ENCODE data around the gene MAPK10.

Gene MAPK10

DNA sequence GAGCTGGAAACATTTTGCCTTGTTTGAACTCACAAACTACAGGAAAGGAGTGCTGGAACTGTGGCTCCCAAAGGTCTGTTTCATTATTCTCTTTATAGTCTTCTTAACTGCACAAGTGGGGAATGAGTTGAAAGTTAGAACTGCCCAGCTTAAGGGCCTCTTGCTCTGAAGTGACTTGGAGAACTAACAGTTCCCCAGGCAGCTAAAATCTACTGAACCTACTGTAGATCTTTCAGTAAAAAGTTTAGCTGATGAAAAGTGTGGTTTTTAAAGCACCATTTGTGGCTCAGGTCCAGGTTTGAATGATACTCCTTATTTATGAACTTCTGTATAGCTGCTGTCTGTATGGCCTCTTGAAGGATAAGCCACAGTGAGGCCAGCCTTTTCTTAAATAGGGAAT, 353.8 kb downstream of the MAPK10 start:
- Histone ChIP-seq H3K36me3 (ENCODE audit: control insufficient read depth in 2 of 2, insufficient read depth in 1 of 2, low read length in 2 of 2) (no peaks in the 10 kb centered on the region), H3K4me3 (ENCODE audit: low read depth, low read length) (no peak overlapping the region), H3K9me3 (ENCODE audit: control insufficient read depth, insufficient read depth, low read depth, low read length) (no peaks in the 10 kb centered on the region), H3K4me1 (ENCODE audit: control insufficient read depth, insufficient read depth, low read length) (no peaks in the 10 kb centered on the region), H3K27ac (ENCODE audit: extremely low read depth, low read depth, low read length) (no peak overlapping the region)
- ChIA-PET CTCF (no interaction called here), POLR2A (no interaction called here)
- no peak for TF ChIP-seq ZNF354C (tag by site-specific recombination; IDR thresholded peaks at IDR 0.05; ENCODE audit: borderline replicate concordance, low read depth)
- TF ChIP-seq, protein P1, sequence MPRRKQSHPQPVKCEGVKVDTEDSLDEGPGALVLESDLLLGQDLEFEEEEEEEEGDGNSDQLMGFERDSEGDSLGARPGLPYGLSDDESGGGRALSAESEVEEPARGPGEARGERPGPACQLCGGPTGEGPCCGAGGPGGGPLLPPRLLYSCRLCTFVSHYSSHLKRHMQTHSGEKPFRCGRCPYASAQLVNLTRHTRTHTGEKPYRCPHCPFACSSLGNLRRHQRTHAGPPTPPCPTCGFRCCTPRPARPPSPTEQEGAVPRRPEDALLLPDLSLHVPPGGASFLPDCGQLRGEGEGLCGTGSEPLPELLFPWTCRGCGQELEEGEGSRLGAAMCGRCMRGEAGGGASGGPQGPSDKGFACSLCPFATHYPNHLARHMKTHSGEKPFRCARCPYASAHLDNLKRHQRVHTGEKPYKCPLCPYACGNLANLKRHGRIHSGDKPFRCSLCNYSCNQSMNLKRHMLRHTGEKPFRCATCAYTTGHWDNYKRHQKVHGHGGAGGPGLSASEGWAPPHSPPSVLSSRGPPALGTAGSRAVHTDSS (tag by site-specific recombination; IDR thresholded peaks at IDR 0.05), result no peak
- TF ChIP-seq, protein P2, sequence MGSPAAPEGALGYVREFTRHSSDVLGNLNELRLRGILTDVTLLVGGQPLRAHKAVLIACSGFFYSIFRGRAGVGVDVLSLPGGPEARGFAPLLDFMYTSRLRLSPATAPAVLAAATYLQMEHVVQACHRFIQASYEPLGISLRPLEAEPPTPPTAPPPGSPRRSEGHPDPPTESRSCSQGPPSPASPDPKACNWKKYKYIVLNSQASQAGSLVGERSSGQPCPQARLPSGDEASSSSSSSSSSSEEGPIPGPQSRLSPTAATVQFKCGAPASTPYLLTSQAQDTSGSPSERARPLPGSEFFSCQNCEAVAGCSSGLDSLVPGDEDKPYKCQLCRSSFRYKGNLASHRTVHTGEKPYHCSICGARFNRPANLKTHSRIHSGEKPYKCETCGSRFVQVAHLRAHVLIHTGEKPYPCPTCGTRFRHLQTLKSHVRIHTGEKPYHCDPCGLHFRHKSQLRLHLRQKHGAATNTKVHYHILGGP (tag by site-specific recombination; IDR thresholded peaks at IDR 0.05), result no peak
- TF ChIP-seq MZF1 (tag by site-specific recombination; IDR thresholded peaks at IDR 0.05; ENCODE audit: borderline replicate concordance), result no peak
- TF ChIP-seq ZNF558 (tag by site-specific recombination; IDR thresholded peaks at IDR 0.05), result no peak
- no peak for TF ChIP-seq ZNF707 (tag by site-specific recombination; IDR thresholded peaks at IDR 0.05)
- no peak for TF ChIP-seq ZNF10 (tag by site-specific recombination; IDR thresholded peaks at IDR 0.05)

DNA sequence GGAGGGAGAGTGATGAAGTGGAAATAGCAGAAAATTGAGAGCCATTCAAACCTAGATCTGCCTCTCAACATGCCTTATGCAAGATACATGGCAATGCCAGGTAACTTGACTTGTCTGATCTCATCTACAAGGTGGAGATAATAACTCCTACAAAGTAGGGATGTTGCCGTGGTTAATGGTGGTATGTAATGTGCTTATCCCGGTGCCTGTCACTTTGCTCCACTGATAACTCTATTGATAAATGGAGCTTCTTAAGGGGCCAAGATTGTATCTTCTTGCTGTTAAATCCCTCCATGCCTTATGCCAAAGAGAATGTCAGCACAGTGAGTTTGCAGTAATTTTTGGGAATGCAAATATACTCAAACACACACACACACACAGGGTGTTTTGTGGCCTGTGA, 355.8 kb downstream of the MAPK10 start:
- no peaks in the 10 kb centered on the region for H3K4me1 ChIP-seq (ENCODE audit: control insufficient read depth, insufficient read depth, low read length)
- no peaks in the 10 kb centered on the region for H3K9me3 ChIP-seq (ENCODE audit: control insufficient read depth, insufficient read depth, low read depth, low read length)
- H3K36me3 ChIP-seq (ENCODE audit: control insufficient read depth in 2 of 2, insufficient read depth in 1 of 2, low read length in 2 of 2), result no peaks in the 10 kb centered on the region
- TF ChIP-seq ZXDB (tag by site-specific recombination; IDR thresholded peaks at IDR 0.05) (no peak), GLI2 (tag by site-specific recombination; IDR thresholded peaks at IDR 0.05; ENCODE audit: borderline replicate concordance, low read depth) (no peak), ZNF768 (tag by site-specific recombination; IDR thresholded peaks at IDR 0.05) (no peak), GLI4 (tag by site-specific recombination; IDR thresholded peaks at IDR 0.05) (no peak), ZFP37 (tag by site-specific recombination; IDR thresholded peaks at IDR 0.05) (no peak)
- TF ChIP-seq, protein P3, sequence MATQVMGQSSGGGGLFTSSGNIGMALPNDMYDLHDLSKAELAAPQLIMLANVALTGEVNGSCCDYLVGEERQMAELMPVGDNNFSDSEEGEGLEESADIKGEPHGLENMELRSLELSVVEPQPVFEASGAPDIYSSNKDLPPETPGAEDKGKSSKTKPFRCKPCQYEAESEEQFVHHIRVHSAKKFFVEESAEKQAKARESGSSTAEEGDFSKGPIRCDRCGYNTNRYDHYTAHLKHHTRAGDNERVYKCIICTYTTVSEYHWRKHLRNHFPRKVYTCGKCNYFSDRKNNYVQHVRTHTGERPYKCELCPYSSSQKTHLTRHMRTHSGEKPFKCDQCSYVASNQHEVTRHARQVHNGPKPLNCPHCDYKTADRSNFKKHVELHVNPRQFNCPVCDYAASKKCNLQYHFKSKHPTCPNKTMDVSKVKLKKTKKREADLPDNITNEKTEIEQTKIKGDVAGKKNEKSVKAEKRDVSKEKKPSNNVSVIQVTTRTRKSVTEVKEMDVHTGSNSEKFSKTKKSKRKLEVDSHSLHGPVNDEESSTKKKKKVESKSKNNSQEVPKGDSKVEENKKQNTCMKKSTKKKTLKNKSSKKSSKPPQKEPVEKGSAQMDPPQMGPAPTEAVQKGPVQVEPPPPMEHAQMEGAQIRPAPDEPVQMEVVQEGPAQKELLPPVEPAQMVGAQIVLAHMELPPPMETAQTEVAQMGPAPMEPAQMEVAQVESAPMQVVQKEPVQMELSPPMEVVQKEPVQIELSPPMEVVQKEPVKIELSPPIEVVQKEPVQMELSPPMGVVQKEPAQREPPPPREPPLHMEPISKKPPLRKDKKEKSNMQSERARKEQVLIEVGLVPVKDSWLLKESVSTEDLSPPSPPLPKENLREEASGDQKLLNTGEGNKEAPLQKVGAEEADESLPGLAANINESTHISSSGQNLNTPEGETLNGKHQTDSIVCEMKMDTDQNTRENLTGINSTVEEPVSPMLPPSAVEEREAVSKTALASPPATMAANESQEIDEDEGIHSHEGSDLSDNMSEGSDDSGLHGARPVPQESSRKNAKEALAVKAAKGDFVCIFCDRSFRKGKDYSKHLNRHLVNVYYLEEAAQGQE (tag by site-specific recombination; IDR thresholded peaks at IDR 0.05), result no peak
- POLR2A ChIA-PET, result no interaction called here
- no peak overlapping the region for H3K4me3 ChIP-seq (ENCODE audit: low read depth, low read length)
- CTCF ChIA-PET, result no interaction called here
- no peak overlapping the region for H3K27ac ChIP-seq (ENCODE audit: extremely low read depth, low read depth, low read length)

DNA sequence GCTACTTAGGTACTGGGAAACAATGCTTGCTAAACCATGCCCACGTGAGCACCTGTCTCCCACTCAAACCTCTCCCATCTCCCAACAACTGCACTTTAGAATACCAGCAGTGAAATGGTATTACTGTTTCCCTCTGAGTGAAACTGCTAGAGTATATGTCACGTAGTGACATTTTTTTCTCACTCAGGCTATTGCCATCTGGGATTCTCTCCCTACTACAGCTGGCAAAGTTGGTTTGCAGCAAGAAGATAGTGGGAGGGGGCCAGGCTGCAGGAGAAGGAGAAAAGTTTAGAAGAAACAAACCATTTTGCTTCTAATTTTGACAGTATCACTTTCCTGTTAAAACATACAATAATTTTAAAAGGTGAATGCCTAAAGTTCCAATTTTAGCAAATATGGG, 358.3 kb downstream of the MAPK10 start:
- no peaks in the 10 kb centered on the region for H3K9me3 ChIP-seq (ENCODE audit: control insufficient read depth, insufficient read depth, low read depth, low read length)
- no peak overlapping the region for H3K27ac ChIP-seq (ENCODE audit: extremely low read depth, low read depth, low read length)
- no peaks in the 10 kb centered on the region for H3K36me3 ChIP-seq (ENCODE audit: control insufficient read depth in 2 of 2, insufficient read depth in 1 of 2, low read length in 2 of 2)
- H3K4me1 ChIP-seq (ENCODE audit: control insufficient read depth, insufficient read depth, low read length), result no peaks in the 10 kb centered on the region
- ChIA-PET CTCF (no interaction called here), POLR2A (no interaction called here)
- H3K4me3 ChIP-seq (ENCODE audit: low read depth, low read length), result no peak overlapping the region
- no peak for TF ChIP-seq ZNF792 (tag by site-specific recombination; IDR thresholded peaks at IDR 0.05)
- no peak for TF ChIP-seq ZNF112 (tag by site-specific recombination; IDR thresholded peaks at IDR 0.05)
- no peak for TF ChIP-seq SALL2 (tag by site-specific recombination; IDR thresholded peaks at IDR 0.05; ENCODE audit: borderline replicate concordance)
- TF ChIP-seq ZNF366 (tag by site-specific recombination; conservative IDR thresholded peaks at IDR 0.05), result no peak
- TF ChIP-seq REPIN1 (tag by site-specific recombination; IDR thresholded peaks at IDR 0.05; ENCODE audit: low read depth), result no peak
- TF ChIP-seq, protein P4, sequence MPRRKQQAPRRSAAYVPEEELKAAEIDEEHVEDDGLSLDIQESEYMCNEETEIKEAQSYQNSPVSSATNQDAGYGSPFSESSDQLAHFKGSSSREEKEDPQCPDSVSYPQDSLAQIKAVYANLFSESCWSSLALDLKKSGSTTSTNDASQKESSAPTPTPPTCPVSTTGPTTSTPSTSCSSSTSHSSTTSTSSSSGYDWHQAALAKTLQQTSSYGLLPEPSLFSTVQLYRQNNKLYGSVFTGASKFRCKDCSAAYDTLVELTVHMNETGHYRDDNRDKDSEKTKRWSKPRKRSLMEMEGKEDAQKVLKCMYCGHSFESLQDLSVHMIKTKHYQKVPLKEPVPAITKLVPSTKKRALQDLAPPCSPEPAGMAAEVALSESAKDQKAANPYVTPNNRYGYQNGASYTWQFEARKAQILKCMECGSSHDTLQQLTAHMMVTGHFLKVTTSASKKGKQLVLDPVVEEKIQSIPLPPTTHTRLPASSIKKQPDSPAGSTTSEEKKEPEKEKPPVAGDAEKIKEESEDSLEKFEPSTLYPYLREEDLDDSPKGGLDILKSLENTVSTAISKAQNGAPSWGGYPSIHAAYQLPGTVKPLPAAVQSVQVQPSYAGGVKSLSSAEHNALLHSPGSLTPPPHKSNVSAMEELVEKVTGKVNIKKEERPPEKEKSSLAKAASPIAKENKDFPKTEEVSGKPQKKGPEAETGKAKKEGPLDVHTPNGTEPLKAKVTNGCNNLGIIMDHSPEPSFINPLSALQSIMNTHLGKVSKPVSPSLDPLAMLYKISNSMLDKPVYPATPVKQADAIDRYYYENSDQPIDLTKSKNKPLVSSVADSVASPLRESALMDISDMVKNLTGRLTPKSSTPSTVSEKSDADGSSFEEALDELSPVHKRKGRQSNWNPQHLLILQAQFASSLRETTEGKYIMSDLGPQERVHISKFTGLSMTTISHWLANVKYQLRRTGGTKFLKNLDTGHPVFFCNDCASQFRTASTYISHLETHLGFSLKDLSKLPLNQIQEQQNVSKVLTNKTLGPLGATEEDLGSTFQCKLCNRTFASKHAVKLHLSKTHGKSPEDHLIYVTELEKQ (tag by site-specific recombination; IDR thresholded peaks at IDR 0.05; ENCODE audit: borderline replicate concordance), result no peak
- TF ChIP-seq ZNF670 (tag by site-specific recombination; IDR thresholded peaks at IDR 0.05; ENCODE audit: low read depth), result no peak
- no peak for TF ChIP-seq MEIS1 (CRISPR knock-in tag; IDR thresholded peaks at IDR 0.05; ENCODE audit: borderline replicate concordance)
- no peak for TF ChIP-seq ZNF214 (tag by site-specific recombination; IDR thresholded peaks at IDR 0.05; ENCODE audit: borderline replicate concordance)
- TF ChIP-seq ZNF2 (tag by site-specific recombination; IDR thresholded peaks at IDR 0.05), result no peak
- TF ChIP-seq ZNF777 (tag by site-specific recombination; IDR thresholded peaks at IDR 0.05; ENCODE audit: borderline replicate concordance), result no peak

All from HEK293 (cell line).